Cerebellar nuclear complex (tissue), 1 donor: ENCODE data around the gene DENND1B.
"Not testable (repeated sequence)": the region's sequence is repeated elsewhere in the genome, so short reads cannot be mapped to it uniquely, and the experiment has no call there.

ENCODE experiments used
- DNase-seq, 2 experiments: peaks; one replicate each; lab custom pipeline; 2025; lab: John Stamatoyannopoulos, UW

The DENND1B gene

DNA sequence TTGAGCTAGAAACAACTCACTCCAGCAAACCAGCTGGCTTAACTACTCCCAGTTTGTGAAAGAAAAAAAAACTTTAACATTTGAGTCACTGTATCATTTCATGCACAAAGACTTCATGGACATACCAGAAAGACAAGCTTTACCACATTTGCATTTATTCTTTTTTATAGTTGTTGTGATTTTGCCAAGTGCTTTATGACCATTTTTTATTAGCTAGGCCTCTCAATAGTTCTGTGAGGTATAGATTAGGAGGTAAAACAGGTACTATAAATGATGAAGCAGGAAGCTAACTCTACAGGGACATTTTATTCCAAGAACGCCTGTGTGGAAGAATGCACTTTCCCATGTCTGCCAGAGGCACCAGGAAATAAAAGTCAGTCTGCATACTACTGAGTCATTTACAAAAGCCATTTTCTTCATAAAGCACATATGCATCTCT is 8.2 kb upstream of the DENND1B start:
- no peak for DNase-seq

DNA sequence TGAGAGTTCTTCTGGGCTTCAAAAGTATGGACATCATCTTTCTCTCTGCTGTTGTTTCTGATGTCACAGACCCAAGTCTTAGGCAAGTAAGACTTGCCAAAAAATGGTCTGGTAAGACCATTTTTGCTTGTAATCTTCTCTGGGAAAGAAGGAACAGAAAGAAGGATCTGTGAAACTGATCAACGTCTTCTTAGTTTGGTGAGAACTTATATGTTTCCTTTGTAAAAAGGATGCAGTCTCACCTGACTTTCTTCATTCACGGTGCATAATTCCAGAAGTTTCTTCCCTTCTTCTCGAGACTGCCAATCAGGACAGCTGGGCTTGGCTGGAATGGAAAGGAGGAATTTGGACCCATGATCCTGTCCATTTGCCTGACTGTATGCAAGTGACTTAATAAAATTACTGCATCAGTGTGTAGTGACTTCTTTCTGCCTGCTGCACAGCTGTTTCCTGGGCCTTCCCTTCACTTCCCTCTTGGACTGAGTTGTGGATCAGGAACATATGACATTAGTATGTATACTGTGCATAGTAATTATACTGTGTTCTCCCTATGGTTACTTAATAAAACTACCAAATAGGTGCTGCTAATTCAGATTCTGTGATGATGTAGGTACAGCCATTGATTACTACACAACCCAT is 7.6 kb upstream of the DENND1B start:
- no peak for DNase-seq

DNA sequence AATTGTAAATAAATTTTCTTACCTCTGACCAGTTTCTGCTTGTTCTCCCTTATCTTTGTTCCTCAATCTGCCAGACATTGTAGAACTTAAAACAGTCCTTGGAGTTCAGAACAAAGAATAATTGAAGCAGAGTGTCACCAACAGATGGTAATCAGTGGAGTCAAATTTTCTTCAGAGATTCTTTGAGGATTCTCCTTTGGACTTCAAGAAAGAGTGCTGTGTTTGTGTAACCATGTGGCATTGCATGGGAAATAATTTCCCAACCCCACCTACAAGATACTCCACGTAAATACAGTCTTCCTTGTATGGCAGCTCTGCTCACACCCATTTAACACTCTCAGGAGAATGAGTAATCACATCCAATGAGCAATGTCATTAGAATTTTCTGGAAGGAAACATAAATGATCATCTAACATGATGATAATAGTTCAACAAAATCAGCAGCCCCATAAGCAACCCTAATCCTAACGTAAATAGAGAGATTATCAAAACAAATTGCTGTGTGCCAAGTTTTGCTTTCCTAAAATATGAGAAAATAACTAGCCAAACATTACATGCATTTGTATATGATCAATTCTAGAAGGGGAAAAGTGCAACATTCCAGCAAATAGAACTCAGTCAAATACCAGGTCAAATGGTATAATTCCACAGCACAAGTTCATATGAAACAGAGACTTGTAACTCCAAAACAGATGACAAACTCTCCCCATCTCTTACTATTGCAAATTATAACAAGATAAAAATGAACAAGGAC is 6.9 kb upstream of the DENND1B start:
- no peak for DNase-seq

DNA sequence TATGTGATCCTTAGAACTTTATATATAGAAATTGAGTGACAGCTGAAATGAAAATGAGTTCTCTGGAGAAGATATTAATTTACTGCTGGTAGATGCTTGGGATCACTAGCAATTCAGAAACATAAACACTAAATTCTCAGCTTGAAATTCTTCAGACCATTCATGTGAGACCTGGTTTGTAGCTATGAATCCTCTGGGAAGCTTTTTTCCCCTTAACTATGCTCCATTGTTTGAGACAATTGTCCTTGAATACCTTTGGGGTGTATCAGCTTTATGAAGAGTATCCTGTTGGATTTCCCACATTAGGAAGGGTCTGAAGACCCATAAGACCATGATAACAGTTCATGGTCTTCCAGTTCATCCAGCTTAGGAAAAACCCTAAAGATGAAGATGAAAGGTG is 4.6 kb upstream of the DENND1B start:
- DNase-seq, result no peak

DNA sequence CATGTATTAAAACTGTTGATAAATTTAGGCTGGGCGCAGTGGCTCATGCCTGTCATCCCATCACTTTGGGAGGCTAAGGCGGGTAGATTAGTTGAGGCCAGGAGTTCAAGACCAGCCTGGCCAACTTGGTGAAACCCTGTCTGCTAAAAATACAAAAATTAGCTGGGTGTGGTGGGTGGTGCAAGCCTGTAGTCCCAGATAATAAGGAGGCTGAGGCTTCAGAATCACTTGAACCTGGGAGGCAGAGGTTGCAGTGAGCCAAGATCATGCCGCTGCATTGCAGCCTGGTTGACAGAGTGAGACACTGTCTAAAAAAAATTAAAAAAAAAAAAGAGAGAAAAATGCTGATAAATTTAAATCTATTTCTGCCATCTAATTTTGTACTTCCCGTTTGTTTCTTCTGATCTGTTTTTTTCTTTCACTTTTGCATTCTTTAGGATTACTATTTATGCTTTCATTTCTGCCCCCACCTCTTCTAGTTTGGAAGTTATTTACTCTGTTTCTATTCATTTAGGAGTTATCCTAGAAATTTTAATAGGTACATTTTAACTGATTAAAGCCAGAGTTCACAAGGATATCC is 3.2 kb upstream of the DENND1B start:
- no peak for DNase-seq

DNA sequence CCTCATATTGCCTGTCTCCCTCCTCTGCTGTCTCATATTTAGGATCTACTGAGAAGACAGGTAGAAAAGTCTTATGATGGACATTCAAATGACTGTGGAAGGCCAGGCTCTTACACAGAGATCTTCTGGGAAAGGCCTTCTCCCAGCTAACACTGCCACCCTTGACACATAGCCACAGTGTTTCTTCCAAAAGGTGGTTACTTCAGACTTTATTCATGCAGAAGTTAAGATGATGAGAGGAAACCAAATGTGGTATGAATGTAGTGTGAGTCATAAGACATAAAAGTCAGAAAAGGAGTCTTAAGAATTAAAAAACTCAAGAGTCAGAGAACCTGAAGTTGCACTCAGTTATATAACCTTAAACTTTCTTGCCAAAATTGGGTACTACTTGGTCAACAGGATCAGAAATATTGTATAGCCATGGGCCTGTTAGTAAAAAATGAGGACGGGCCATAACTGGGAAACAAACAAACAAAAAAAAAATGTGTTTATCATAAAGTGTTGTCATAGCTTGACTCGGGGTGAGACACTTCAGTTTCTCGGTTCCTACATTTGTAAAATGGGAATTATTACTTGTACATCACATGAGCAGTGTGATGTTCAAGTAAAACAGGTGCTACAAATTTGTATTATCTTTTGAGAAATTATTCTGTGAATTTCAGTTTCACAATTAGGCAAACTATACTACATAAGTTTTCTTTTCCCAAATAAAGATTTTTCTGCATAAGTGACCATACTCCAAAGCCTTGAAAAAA is 1.2 kb upstream of the DENND1B start:
- no peak for DNase-seq

DNA sequence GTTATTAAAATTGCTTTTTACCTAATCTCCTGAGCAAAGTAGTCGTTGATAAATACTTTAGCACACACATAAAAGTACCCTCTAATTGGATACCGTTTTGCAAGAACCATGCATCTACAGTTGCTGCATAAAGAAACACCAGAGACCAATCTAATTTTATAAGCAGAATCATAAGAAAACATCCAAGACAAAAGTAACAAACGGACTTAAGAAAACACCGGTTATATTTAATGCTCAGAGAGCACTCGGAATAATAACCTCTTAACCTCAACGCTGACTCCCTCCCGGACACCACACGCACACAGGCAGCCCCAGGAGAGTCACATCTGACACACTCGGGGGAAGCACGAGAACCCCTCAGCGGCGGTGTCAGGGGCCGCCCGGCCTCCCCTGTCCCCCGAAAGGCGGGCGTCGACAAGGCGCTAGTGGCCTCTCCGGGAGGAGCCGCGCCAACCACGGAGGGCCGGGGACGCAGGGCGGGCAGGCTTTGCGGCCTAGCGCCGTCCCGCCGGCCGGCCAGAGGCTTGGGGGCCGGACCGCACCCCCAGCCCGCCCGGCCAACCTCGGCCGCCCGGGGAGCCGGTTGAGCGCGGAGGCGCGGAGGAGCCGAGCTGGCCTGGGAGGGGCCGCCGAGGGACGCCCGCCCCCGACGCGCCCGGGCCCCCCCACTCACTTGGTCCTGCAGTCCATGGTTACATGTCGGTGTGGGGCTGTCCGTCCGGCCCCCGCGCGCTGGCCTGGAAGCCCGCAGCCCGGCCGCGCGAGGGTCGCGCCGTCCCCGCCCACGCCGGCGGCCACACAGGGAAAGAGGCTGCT is 606 bp downstream of the DENND1B start:
- no peak for DNase-seq

DNA sequence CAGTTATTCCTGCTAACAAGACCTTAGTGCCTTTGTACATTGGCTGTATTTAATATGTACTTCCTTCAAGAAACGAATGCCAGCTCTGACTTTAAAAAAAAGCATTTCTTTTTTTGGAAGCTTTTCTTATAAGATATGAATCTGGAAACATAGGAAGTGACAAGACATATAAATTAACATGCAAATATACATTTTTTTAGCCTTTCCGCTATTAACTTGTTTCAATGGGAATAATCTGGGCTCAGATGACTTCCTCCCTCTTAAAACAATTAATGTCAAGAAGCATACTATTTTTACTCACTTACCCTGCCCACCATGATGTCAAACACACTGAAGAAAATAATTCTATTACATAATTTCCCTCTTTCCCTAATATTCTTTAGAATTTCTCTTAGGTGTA is 1.4 kb downstream of the DENND1B start:
- no peak for DNase-seq

DNA sequence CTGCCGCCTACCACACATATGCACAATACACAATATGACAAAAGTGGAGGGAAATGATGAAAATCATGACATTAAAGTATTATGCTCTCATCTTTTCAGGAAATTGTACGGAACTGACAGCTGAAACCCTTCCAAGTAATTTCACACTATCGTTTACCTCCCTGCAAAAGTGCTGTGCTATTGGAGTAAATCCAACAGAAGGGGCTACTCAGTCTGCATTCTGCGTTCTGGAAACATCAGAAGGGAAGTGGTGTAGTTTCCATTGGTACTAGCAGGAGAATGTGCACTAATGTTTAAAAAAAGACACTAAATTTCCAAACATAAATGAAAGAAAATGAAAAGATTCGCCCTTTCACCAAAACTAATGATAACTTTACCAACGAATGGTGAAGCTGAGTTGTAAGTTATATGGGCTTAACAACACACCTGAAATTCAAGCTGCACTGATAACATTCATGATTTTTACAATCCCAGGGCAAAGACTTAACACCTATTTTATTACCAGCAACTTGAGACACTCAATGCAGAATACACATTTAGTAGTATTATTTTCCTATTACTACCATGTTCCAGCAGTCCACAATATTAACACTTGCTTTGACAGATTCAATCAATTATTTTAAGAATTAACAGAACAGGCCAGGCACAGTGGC is 3.2 kb downstream of the DENND1B start:
- DNase-seq, result no peak

DNA sequence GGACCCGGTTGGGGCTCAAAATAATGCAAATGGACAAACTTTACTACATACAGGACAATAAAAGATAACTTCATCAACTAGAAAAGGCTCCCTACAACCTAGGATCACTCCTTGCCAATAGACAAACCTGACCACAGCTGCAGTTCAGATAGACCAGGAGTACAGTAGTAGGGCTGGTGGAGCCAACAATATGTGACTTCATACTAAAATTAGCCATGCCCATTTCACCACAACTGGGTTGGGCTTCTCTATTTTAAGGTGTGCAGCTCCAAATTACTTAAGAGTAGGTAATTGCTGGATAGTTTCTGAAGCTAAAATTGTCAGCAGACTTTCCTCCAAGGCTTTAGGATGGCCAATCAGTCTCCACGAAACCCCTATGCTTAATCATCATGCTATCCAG is 3.9 kb downstream of the DENND1B start:
- no peak for DNase-seq

DNA sequence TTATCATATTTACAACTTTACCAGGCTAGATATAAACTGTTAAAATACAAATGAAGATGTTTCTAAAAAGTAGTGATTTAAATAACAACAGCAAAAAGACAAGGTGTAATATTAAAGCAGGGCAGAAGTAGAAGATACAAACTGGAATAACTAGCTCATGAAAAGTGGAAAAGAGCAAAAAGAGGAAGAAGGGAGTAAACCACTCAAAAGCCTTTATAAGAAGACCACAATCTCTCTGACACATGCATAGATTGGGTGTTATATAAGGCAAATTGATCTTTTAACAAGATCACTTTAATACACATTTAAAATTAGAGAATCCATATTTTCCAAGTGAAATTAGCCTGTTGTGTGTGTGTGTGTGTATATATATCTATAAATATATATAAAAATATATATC is 5.0 kb downstream of the DENND1B start:
- DNase-seq, result no peak

DNA sequence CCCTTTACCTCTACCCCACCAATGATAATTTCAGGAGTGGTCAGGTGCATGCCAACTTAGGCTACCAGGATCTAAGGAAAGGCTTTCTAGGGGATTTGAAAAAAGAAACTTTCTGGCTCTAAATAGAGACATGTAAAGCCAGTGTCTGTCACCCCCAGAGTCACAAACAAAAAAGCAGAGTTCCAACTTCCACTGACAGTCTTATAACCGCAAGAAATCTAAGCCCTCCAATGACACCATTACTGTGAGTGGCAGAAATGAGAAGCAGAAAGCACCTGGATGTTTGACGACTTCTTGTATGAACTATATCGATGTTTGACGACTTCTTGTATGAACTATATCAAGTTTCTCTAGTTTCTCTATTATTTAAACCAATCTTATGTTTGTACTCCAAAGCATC is 6.0 kb downstream of the DENND1B start:
- no peak for DNase-seq

DNA sequence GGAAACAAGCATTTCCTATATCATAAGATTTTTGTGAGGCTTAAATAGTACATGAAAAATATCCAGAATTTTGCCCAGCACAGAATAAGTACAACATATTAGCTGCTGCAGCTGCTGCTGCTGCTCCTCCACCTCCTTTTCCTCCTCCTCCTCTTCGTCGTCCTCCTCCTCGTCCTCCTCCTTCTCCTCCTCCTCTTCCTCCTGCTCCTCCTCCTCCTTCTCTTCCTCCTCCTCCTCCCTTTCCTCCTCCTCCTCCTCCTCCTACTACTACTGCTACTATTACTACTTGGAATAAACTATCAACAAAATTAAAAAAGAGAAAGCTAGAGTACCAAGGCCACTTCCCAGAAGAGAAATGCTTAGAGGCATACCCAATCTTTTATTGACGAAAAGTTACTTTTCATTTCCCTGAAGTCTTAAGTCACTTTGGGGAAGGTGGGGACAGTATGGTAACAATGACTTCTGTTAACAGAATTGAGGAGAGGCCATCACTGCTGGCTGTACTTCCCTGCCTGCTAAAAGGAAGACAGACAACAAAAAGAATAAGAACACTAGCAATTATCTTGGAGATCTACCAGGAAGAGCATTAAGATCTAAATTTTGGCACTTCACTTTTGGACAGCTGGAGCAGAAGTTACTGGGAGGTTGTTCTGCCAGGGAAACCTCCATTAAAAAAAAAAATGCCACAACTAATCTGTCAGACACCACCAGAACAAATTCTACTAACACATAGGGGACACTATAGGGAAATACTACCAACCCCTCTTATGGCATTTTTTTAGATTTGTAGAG is 7.1 kb downstream of the DENND1B start:
- no peak for DNase-seq

DNA sequence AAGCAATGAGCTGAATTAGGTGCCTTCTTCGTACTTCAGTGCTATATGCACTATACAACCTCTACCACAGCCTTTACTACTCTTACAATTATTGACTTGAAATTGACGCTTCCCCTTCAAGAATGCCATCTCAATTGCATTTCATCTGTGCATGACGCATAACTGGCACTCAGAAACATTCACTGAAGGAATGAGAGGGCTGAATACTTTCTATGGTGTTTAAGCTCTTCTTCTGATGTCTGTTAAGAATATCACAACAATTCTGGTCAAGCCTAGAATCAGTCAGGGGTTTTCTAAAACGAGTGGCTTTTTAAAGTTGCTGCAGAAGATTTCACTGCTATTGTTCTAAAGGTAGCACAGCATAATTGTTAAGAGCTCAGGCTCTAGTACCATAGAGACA is 11.5 kb downstream of the DENND1B start:
- no peak for DNase-seq

DNA sequence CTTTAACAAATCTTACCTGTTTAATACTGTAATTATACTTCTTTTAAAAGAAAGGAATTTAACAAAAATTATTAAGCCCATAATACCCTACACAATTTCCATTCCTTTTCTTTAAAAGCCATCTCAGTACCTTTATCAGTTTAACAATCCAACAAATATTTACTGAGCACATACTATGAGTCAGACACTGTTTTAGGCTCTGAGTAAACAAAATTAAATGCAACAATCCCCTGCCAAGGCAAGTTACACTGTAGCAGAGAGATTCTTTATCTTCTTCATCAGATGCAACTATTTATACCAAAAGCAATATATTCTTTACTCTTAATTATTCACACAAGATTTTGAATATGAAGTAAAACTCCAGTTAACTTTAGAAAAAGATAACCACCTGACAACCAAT is 12.0 kb downstream of the DENND1B start:
- DNase-seq, result no peak

DNA sequence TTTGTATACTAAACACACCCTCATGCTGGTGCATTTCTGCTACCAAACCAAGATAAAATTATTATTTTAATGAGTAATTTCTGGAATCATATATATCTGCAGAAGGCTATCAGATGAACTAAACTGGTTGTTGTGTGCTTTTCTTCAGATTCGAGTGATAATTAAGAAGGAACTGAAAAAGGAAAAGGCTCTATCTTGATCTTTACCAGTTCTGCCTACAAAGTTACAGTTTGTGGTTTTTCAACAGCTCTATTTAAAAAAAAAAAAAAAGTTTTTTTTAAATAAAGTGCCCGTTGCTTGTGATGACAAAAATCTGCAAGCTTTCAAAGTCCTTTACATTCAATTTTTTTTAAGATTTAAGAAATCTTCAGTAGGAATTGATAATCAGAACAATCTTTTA is 13.6 kb downstream of the DENND1B start:
- DNase-seq, result no peak

DNA sequence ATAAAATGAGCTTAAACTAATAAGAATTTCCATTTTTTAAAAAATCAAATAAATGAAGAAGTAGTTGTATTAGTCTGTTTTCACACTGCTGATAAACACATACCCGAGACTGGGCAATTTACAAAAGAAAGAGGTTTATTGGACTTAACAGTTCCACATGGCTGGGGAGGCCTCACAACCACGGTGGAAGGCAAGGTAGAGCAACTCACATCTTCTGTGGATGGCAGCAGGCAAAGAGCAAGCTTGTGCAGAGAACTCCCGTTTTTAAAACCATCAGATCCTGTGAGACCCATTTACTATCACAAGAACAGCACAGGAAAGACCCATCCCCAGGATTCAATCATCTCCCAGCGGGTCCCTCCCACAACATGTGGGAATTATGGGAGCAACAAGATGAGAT is 19.7 kb downstream of the DENND1B start:
- DNase-seq, result not testable (repeated sequence)

DNA sequence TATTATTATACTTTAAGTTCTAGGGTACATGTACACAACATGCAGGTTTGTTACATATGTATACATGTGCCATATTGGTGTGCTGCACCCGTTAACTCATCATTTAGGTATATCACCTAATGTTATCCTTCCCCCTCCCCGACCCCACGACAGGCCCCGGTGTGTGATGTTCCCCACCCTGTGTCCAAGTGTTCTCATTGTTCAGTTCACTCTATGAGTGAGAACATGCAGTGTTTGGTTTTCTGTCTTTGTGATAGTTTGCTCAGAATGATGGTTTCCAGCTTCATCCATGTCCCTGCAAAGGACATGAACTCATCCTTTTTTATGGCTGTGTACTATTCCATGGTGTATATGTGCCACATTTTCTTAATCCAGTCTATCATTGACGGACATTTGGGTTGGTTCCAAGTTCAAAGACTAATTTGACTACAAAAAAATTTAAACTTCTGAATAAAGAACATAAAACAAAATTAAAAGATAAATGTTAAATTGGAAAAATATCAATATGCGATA is 22.6 kb downstream of the DENND1B start:
- not testable (repeated sequence) for DNase-seq

DNA sequence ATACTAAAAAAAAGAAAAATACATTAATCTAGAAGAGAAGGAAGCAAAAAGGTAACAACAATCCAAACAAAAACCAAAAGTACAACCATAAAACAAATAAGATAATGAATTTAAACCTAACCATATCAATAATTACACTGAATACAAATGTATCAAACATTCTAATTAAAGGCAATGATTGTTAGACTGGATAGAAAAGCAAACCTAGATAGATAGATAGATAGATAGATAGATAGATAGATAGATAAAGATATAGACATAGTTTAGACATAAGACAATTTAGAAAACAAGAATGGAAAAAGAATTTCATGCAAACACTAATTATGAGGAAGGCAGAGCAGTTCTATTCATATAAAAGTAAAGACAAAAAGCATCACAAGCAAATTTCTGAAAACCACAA is 24.9 kb downstream of the DENND1B start:
- DNase-seq, result no peak

DNA sequence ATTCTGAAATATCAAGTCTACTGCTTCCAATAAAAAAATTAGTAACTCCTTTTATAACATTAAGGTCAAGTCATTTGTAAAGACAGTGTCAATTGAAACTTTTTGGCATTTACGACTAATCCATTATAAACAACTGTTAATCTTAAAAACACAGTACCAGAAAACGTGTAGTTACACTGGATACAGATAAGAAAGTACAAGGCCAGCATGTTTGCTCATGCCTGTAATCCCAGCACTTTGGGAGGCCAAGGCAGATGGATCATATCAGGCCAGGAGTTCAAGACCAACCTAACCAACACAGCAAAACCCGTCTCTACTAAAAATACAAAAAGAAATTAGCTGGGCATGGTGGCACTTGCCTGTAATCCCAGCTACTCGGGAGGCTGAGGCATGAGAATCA is 29.4 kb downstream of the DENND1B start:
- no peak for DNase-seq
